Lower lobe of right lung (tissue), 2 donors: ENCODE data around the gene ALOX12B. TPM values are rescaled to one million over a fixed set of nuclear protein-coding genes. Genes with fewer than 3 reads are reported as not detected.

ENCODE experiments used
- ATAC-seq, 2 donors: fragments of 200-7000 bp; cut with Tn5 transposase; one replicate each; pipeline ENCODE4 v1.9.1; 2020 to 2022; ENCODE audit warnings: mild to moderate bottlenecking in 2 of 2, moderate library complexity in 2 of 2
- DNase-seq: peaks from one replicate; pipeline ENCODE4 v3.0.0-alpha.2; 2020
- H3K27ac ChIP-seq: fragments of 200-600 bp; one replicate; pipeline ENCODE4 v1.8.0; 2022
- H3K27me3 ChIP-seq: fragments of 200-600 bp; one replicate; pipeline ENCODE4 v1.8.0; 2022; ENCODE audit warnings: low read depth
- H3K36me3 ChIP-seq: fragments of 200-600 bp; one replicate; pipeline ENCODE4 v1.8.0; 2022; ENCODE audit warnings: mild to moderate bottlenecking
- H3K4me1 ChIP-seq: fragments of 200-600 bp; one replicate; pipeline ENCODE4 v1.8.0; 2022
- H3K4me3 ChIP-seq: fragments of 200-600 bp; one replicate; pipeline ENCODE4 v1.8.0; 2022; ENCODE audit warnings: mild to moderate bottlenecking
- H3K9me3 ChIP-seq: fragments of 200-600 bp; one replicate; pipeline ENCODE4 v1.8.0; 2022
- intact Hi-C: fragments of 100-400 bp; cut with DNase I; formaldehyde crosslinking; loops from one replicate; pipeline ENCODE4 v1.11.0; 2022
- total RNA-seq: library from RNA; stranded (reverse); fragmentation: NEBNext Ultra II Directional; extraction: Animal tissue kit (Norgen Biotek cat#: 25700); gene quantifications from one replicate; pipeline ENCODE4 v1.2.1, GENCODE V29; 2021
- TF ChIP-seq, protein P1 (sequence below): fragments of 200-600 bp; IDR thresholded peaks from one replicate; pipeline ENCODE4 v1.8.0; 2022; ENCODE audit warnings: antibody characterized with exemption, mild to moderate bottlenecking
- donor health status: DM: no; HTN: yes; CAD: no; lungs with severe emphysema.

Gene ALOX12B
- total RNA-seq, 1 donor from 2014 or later: not detected

DNA sequence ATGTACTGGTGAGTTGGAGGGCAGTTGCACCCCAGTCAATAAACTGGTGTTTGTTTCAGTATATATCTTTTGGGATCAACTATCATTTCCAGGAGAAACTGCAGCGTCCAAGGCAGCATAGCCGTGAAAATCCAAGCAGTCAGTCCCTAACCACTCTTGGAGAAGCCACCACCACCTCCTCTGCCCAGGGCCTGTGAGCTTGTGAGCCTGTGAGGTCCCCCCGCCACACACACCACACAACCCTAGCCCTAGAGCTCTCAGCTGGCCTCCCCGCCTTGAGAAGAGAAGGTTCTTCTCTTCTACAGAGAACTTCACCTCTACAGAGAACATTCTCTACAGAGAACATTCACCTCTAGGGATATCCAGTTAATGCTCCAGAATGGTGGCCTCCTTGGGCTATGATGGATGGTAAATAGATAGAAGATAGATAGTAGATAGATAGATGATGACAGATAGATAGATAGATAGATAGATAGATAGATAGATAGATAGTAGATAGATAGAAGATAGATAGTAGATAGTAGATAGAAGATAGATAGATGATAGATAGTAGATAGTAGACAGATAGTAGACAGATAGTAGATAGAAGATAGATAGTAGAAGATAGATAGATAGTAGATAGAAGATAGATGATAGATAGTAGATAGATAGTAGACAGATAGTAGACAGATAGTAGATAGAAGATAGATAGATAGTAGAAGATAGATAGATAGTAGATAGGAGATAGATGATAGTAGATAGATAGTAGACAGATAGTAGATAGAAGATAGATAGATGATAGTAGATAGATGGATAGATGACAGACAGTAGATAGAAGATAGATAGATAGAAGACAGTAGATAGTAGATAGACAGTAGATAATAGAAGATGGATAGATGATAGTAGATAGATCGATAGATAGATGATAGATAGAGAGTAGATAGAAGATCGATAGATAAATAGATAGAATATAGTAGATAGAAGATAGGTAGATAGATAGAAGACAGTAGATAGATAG is 35.0 kb downstream of the ALOX12B start:
- TF ChIP-seq, protein P1, sequence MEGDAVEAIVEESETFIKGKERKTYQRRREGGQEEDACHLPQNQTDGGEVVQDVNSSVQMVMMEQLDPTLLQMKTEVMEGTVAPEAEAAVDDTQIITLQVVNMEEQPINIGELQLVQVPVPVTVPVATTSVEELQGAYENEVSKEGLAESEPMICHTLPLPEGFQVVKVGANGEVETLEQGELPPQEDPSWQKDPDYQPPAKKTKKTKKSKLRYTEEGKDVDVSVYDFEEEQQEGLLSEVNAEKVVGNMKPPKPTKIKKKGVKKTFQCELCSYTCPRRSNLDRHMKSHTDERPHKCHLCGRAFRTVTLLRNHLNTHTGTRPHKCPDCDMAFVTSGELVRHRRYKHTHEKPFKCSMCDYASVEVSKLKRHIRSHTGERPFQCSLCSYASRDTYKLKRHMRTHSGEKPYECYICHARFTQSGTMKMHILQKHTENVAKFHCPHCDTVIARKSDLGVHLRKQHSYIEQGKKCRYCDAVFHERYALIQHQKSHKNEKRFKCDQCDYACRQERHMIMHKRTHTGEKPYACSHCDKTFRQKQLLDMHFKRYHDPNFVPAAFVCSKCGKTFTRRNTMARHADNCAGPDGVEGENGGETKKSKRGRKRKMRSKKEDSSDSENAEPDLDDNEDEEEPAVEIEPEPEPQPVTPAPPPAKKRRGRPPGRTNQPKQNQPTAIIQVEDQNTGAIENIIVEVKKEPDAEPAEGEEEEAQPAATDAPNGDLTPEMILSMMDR: no peak
- Histone ChIP-seq H3K9me3 (no peaks in the 10 kb centered on the region), H3K4me3 (no peak overlapping the region), H3K27ac (no peak overlapping the region), H3K36me3 (no peaks in the 10 kb centered on the region), H3K4me1 (peaks cover 24% of the 10 kb centered on the region), H3K27me3 (no peaks in the 10 kb centered on the region)
- no peak for DNase-seq
- ATAC-seq: no peak
- intact Hi-C loops: no loop called here

DNA sequence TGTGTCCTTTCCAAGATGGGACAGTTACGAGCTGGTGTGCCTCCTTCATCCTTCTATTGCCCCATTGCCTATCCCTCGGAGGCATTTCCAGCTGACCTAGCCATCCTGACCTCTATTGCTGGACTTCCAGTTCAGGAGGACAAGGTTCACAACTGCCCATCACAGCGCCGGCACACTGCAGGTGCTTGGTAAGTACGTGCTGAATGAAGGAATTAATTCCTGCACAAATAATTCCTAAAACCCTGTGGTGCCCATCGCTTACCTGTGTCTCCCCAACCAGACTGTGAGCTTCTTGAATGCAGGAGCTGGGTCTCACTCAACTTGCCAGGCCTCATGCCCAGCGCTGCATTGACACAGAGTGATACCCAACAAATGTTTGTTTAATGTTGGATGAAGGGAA is 35.7 kb downstream of the ALOX12B start:
- no peak overlapping the region for H3K27ac ChIP-seq
- no peaks in the 10 kb centered on the region for H3K36me3 ChIP-seq
- TF ChIP-seq, protein P1: no peak
- H3K4me3 ChIP-seq: no peak overlapping the region
- no peak for ATAC-seq
- peaks cover 1% of the 10 kb centered on the region for H3K27me3 ChIP-seq
- H3K9me3 ChIP-seq: no peaks in the 10 kb centered on the region
- intact Hi-C loops: no loop called here
- DNase-seq: no peak
- H3K4me1 ChIP-seq: peaks cover 18% of the 10 kb centered on the region

DNA sequence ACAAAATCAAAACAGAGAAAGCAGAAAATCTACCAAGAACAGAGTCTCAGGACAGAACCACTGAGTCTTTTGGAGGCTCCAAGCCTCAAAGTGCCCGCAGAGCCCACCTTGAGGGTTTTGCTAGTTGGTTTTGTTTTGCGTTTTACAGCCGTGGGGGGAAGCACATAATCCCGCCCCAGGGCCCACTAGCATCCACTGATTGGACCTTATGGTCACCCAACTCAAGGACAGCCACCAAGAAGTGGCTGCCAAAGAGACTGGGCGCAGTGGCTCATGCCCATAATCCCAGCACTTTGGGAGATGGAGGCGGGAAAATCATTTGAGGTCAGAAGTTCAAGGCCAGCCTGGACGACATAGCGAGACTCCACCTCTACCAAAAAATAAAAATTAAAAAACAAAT is 38.8 kb downstream of the ALOX12B start:
- H3K36me3 ChIP-seq: no peaks in the 10 kb centered on the region
- H3K4me3 ChIP-seq: no peak overlapping the region
- TF ChIP-seq, protein P1: no peak
- no peak overlapping the region for H3K27ac ChIP-seq
- DNase-seq (no peak), ATAC-seq (no peak)
- H3K4me1 ChIP-seq: no peaks in the 10 kb centered on the region
- no peaks in the 10 kb centered on the region for H3K9me3 ChIP-seq
- intact Hi-C loops: no loop called here
- peaks cover 23% of the 10 kb centered on the region for H3K27me3 ChIP-seq

GRCh38 chr17:8048236-8048635 is 39.3 kb downstream of the ALOX12B start:
- no peak for DNase-seq
- no peaks in the 10 kb centered on the region for H3K36me3 ChIP-seq
- no peaks in the 10 kb centered on the region for H3K4me1 ChIP-seq
- intact Hi-C loops: no loop called here
- TF ChIP-seq, protein P1: no peak
- H3K27ac ChIP-seq: no peak overlapping the region
- no peak overlapping the region for H3K4me3 ChIP-seq
- no peak for ATAC-seq
- H3K27me3 ChIP-seq: peaks cover 23% of the 10 kb centered on the region
- no peaks in the 10 kb centered on the region for H3K9me3 ChIP-seq

GRCh38 chr17:8047769-8048110 is 39.8 kb downstream of the ALOX12B start:
- H3K36me3 ChIP-seq: no peaks in the 10 kb centered on the region
- intact Hi-C loops: no loop called here
- no peak overlapping the region for H3K27ac ChIP-seq
- no peaks in the 10 kb centered on the region for H3K9me3 ChIP-seq
- H3K27me3 ChIP-seq: peaks cover 23% of the 10 kb centered on the region
- TF ChIP-seq, protein P1: no peak
- no peak overlapping the region for H3K4me3 ChIP-seq
- no peak for ATAC-seq
- H3K4me1 ChIP-seq: peaks cover under 1% of the 10 kb centered on the region
- DNase-seq: no peak
